H1 (cell line): Measurements from ENCODE around the gene PRR36. TPM values are rescaled to one million over a fixed set of nuclear protein-coding genes. Genes with fewer than 3 reads are reported as not detected.
A peak's percentile ranks its signal among the peaks of the same experiment; 100 is the strongest.

Source experiments
- CTCF ChIA-PET: fragments of 300-600 bp; sonication (Branson Sonifier 250); formaldehyde crosslinking; loops from one replicate; lab custom pipeline; 2021; ENCODE audit not compliant: partially characterized antibody; lab: Charles Lee
- POLR2A ChIA-PET: fragments of 300-600 bp; sonication (Branson Sonifier 250); formaldehyde crosslinking; loops from one replicate; lab custom pipeline; 2021; ENCODE audit warnings: inconsistent platforms; ENCODE audit not compliant: partially characterized antibody; lab: Charles Lee
- DNase-seq, 2 experiments: peaks; one replicate each; pipeline versions ENCODE4 v3.0.0 to v3.0.0-alpha.2; 2010 to 2022; ENCODE audit warnings: low spot score in 2 of 2, low read depth in 1 of 2, mixed read lengths in 1 of 2
- FAIRE-seq: peaks from 2 replicates; lab custom pipeline; 2011; peaks lifted over from hg19 to GRCh38; lab: Jason Lieb, UNC
- H2AFZ ChIP-seq: 2 replicates; pipeline ENCODE4 v1.8.1; 2012; ENCODE audit warnings: low read length, inconsistent platforms
- H2AK5ac ChIP-seq: 2 replicates; pipeline ENCODE4 v1.6.1; 2013; ENCODE audit warnings: low read depth, low read length
- H2BK120ac ChIP-seq: replicated peaks from 2 replicates; pipeline ENCODE3; 2013; ENCODE audit warnings: low read depth, low read length, inconsistent platforms
- H2BK12ac ChIP-seq: 2 replicates; pipeline ENCODE4 v1.6.1; 2013; ENCODE audit warnings: low read depth, low read length
- H2BK15ac ChIP-seq: 2 replicates; pipeline ENCODE4 v1.6.1; 2013; ENCODE audit warnings: low read length
- H2BK20ac ChIP-seq: 2 replicates; pipeline ENCODE4 v1.6.1; 2013; ENCODE audit warnings: low read length
- H2BK5ac ChIP-seq: 2 replicates; pipeline ENCODE4 v1.6.1; 2013; ENCODE audit warnings: low read depth, low read length
- H3K14ac ChIP-seq: 2 replicates; pipeline ENCODE4 v1.6.1; 2013; ENCODE audit warnings: inconsistent platforms; ENCODE audit not compliant: insufficient read length
- H3K18ac ChIP-seq: 2 replicates; pipeline ENCODE4 v1.6.1; 2013; ENCODE audit warnings: low read length; ENCODE audit errors: extremely low read depth
- H3K23ac ChIP-seq: 2 replicates; pipeline ENCODE4 v1.6.1; 2013; ENCODE audit warnings: inconsistent platforms; ENCODE audit not compliant: insufficient read length
- H3K23me2 ChIP-seq: 2 replicates; pipeline ENCODE4 v1.6.1; 2013; ENCODE audit warnings: low read depth, low read length
- H3K27ac ChIP-seq: 2 replicates; pipeline ENCODE4 v1.6.1; 2011; ENCODE audit warnings: low read depth, low read length, inconsistent platforms
- H3K27me3 ChIP-seq, 4 experiments: replicated peaks in 1 of 4; 1 replicate in 1 of 4; 2 replicates in 3 of 4; pipeline versions ENCODE4 v1.6.1 to v1.8.1; 2011 to 2013; ENCODE audit warnings: low read length in 3 of 4, mild to moderate bottlenecking in 3 of 4, inconsistent platforms in 2 of 4, mixed read lengths in 2 of 4, moderate library complexity in 1 of 4; ENCODE audit not compliant: control insufficient read depth in 3 of 4, insufficient read depth in 3 of 4; ENCODE audit errors: extremely low read depth in 1 of 4
- H3K36me3 ChIP-seq, 4 experiments: 2 replicates each; pipeline versions ENCODE4 v1.6.1 to v1.8.1; 2011 to 2013; ENCODE audit warnings: mild to moderate bottlenecking in 4 of 4, low read length in 3 of 4, moderate library complexity in 2 of 4, control low read depth in 1 of 4, inconsistent platforms in 1 of 4; ENCODE audit not compliant: insufficient read depth in 4 of 4, control insufficient read depth in 2 of 4
- H3K4ac ChIP-seq: replicated peaks from 2 replicates; pipeline ENCODE3; 2013; ENCODE audit warnings: low read length, low read depth, mixed read lengths, inconsistent platforms; ENCODE audit not compliant: insufficient read length
- H3K4me1 ChIP-seq, 4 experiments: replicated peaks in 1 of 4; 1 replicate in 1 of 4; 2 replicates in 3 of 4; pipeline versions ENCODE4 v1.6.1 to v1.8.1; 2011 to 2013; ENCODE audit warnings: low read length in 3 of 4, inconsistent platforms in 2 of 4, mixed read lengths in 1 of 4; ENCODE audit not compliant: insufficient read depth in 4 of 4, control insufficient read depth in 3 of 4
- H3K4me2 ChIP-seq, 2 experiments: 2 replicates each; pipeline versions ENCODE4 v1.6.1 to v1.8.1; 2011 to 2013; ENCODE audit warnings: low read depth in 2 of 2, low read length in 2 of 2, control low read depth in 1 of 2, inconsistent platforms in 1 of 2, mild to moderate bottlenecking in 1 of 2; ENCODE audit not compliant: insufficient read depth in 1 of 2
- H3K4me3 ChIP-seq, 4 experiments: fragments of 200-600, 300-600 bp in 1 of 4; sonication (generic), shearing (Covaris generic), sonication (Bioruptor Twin) in 1 of 4; 2 replicates each; pipeline versions ENCODE4 v1.5.1 to v1.8.1; 2011 to 2016; ENCODE audit warnings: low read length in 4 of 4, low read depth in 3 of 4, control low read depth in 2 of 4, inconsistent platforms in 2 of 4, mild to moderate bottlenecking in 2 of 4, mixed read lengths in 1 of 4, moderate library complexity in 1 of 4; ENCODE audit not compliant: insufficient read depth in 2 of 4; ENCODE audit errors: extremely low read depth in 1 of 4
- H3K56ac ChIP-seq: replicated peaks from 2 replicates; pipeline ENCODE3; 2013; ENCODE audit warnings: low read depth, mild to moderate bottlenecking, mixed read lengths, low read length, inconsistent platforms; ENCODE audit not compliant: insufficient read length
- H3K79me1 ChIP-seq: 2 replicates; pipeline ENCODE4 v1.6.1; 2013; ENCODE audit warnings: low read depth, low read length, control low read depth
- H3K79me2 ChIP-seq, 2 experiments: 2 replicates each; pipeline versions ENCODE4 v1.6.1 to v1.8.1; 2012 to 2013; ENCODE audit warnings: low read length in 2 of 2, mild to moderate bottlenecking in 2 of 2, inconsistent platforms in 1 of 2; ENCODE audit not compliant: insufficient read depth in 2 of 2, control insufficient read depth in 1 of 2
- H3K9ac ChIP-seq, 4 experiments: replicated peaks in 1 of 4; 1 replicate in 1 of 4; 2 replicates in 3 of 4; pipeline versions ENCODE4 v1.6.1 to v1.8.1; 2011 to 2013; ENCODE audit warnings: low read depth in 3 of 4, low read length in 3 of 4, control low read depth in 2 of 4, mild to moderate bottlenecking in 2 of 4, moderate library complexity in 2 of 4, inconsistent platforms in 1 of 4; ENCODE audit errors: extremely low read depth in 1 of 4
- H3K9me3 ChIP-seq, 2 experiments: 2 replicates each; pipeline versions ENCODE4 v1.6.1 to v1.8.1; 2012 to 2013; ENCODE audit warnings: mild to moderate bottlenecking in 2 of 2, moderate library complexity in 2 of 2, control low read depth in 1 of 2, inconsistent platforms in 1 of 2, low read depth in 1 of 2, low read length in 1 of 2, mixed read lengths in 1 of 2; ENCODE audit not compliant: insufficient read depth in 2 of 2
- H4K20me1 ChIP-seq, 2 experiments: replicated peaks in 1 of 2; 2 replicates each; pipeline versions ENCODE3 to v1.8.1; 2011 to 2013; ENCODE audit warnings: inconsistent platforms in 2 of 2, low read length in 2 of 2, mild to moderate bottlenecking in 1 of 2; ENCODE audit not compliant: insufficient read depth in 2 of 2, control insufficient read depth in 1 of 2
- H4K5ac ChIP-seq: 2 replicates; pipeline ENCODE4 v1.6.1; 2013; ENCODE audit warnings: low read length, low read depth, mixed read lengths, inconsistent platforms; ENCODE audit not compliant: insufficient read length
- H4K8ac ChIP-seq: 2 replicates; pipeline ENCODE4 v1.8.0; 2013; ENCODE audit warnings: mild to moderate bottlenecking, moderate library complexity, low read length, inconsistent platforms; ENCODE audit not compliant: insufficient read depth; ENCODE audit errors: extremely low read depth
- H4K91ac ChIP-seq: replicated peaks from 2 replicates; pipeline ENCODE3; 2013; ENCODE audit warnings: low read length, mixed read lengths, inconsistent platforms; ENCODE audit not compliant: insufficient read length
- ASH2L ChIP-seq: fragments of 200-600, 300-600 bp; sonication (generic); IDR thresholded peaks from one replicate; pipeline ENCODE4 v1.7.1; 2017; ENCODE audit warnings: low read length
- ATF3 ChIP-seq: IDR thresholded peaks from 2 replicates; pipeline ENCODE4 v1.6.1; 2011; ENCODE audit warnings: low read depth, mild to moderate bottlenecking, low read length; ENCODE audit not compliant: insufficient read depth
- BCL11A ChIP-seq, 2 experiments: IDR thresholded peaks; one replicate each; pipeline ENCODE4 v1.6.1; 2011; ENCODE audit warnings: low read depth in 2 of 2, low read length in 2 of 2, mild to moderate bottlenecking in 2 of 2
- GABPA ChIP-seq: IDR thresholded peaks from 2 replicates; pipeline ENCODE4 v1.6.1; 2011; ENCODE audit warnings: mild to moderate bottlenecking, low read length, moderate library complexity, borderline replicate concordance; ENCODE audit not compliant: insufficient read depth
- JUN ChIP-seq: IDR thresholded peaks from 2 replicates; pipeline ENCODE4 v1.6.1; 2011; ENCODE audit warnings: low read depth, mild to moderate bottlenecking, improper control_type of control experiment, low read length
- JUND ChIP-seq: IDR thresholded peaks from 2 replicates; pipeline ENCODE4 v1.6.1; 2011; ENCODE audit warnings: mild to moderate bottlenecking, improper control_type of control experiment, low read length
- NRF1 ChIP-seq: IDR thresholded peaks from 2 replicates; pipeline ENCODE4 v1.6.1; 2011; ENCODE audit warnings: mild to moderate bottlenecking, low read depth, low read length, improper control_type of control experiment
- RXRA ChIP-seq: IDR thresholded peaks from 2 replicates; pipeline ENCODE4 v1.6.1; 2011; ENCODE audit warnings: low read depth, mild to moderate bottlenecking, low read length, moderate library complexity; ENCODE audit not compliant: insufficient read depth
- SAP30 ChIP-seq: fragments of 300-600 bp; sonication (generic); IDR thresholded peaks from 2 replicates; pipeline ENCODE4 v1.7.1; 2012; ENCODE audit warnings: low read length, moderate library complexity, mild to moderate bottlenecking, inconsistent platforms; ENCODE audit not compliant: insufficient read depth, insufficient replicate concordance
- SP1 ChIP-seq: IDR thresholded peaks from 2 replicates; pipeline ENCODE4 v1.6.1; 2011; ENCODE audit warnings: low read depth, low read length
- SP2 ChIP-seq: IDR thresholded peaks from 2 replicates; pipeline ENCODE4 v1.6.1; 2012; ENCODE audit warnings: mild to moderate bottlenecking, low read length, inconsistent platforms
- SRF ChIP-seq: IDR thresholded peaks from 2 replicates; pipeline ENCODE4 v1.6.1; 2011; ENCODE audit warnings: mild to moderate bottlenecking, low read depth, low read length, moderate library complexity
- TEAD4 ChIP-seq: IDR thresholded peaks from 2 replicates; pipeline ENCODE4 v1.6.1; 2012; ENCODE audit warnings: low read depth, low read length, inconsistent platforms, mixed read lengths
- WGBS, 2 experiments: shearing (Covaris generic) in 1 of 2; methylation state at CpG; one replicate each; pipeline versions ENCODE4 v1.1.6 to v1.1.7; 2013 to 2015; ENCODE audit warnings: low lambda C conversion rate in 2 of 2, mixed read lengths in 2 of 2, inconsistent platforms in 1 of 2, low coverage in 1 of 2, missing lambda C conversion rate in 1 of 2; ENCODE audit not compliant: insufficient replicate concordance in 2 of 2, insufficient coverage in 1 of 2, insufficient read length in 1 of 2; ENCODE audit errors: extremely low coverage in 1 of 2, missing lambda C conversion rate in 1 of 2; 5-methylcytosine and 5-hydroxymethylcytosine counted together
- polyA plus RNA-seq, 7 experiments: library from polyadenylated mRNA; depleted of rRNA in 3 of 7; stranded (reverse) in 5 of 7; unstranded in 2 of 7; fragments of >200 nt in 5 of 7; fragments of 200-250 nt in 2 of 7; gene quantifications; 1 replicate in 5 of 7; 2 replicates in 1 of 7; 4 replicates in 1 of 7; pipeline versions ENCODE4 v1.2.1 to v1.2.3, GENCODE V29; 2011 to 2013; ENCODE audit warnings: missing spikeins in 2 of 7, mixed read lengths in 2 of 7
- total RNA-seq: library from RNA; stranded (reverse); fragmentation: NEBNext Ultra II Directional; extraction: Animal tissue kit (Norgen Biotek cat#: 25700); gene quantifications from 2 replicates; pipeline ENCODE4 v1.2.1, GENCODE V29; 2021

Gene PRR36
- total and polyA plus RNA-seq, 2 of the 8 experiments (the other 6 are each of a cell fraction or from before 2014, with no cell fraction given): 1.6 to 23.9 TPM

- Histone ChIP-seq H3K4ac (no peak overlapping the region), H2AFZ (no peak overlapping the region), H3K9me3 (no peaks in the 10 kb centered on the region), H4K20me1 (peaks cover 0 to 11% of the 10 kb centered on the region in 2 experiments), H3K4me3 (no peak overlapping the region), H3K79me1 (no peaks in the 10 kb centered on the region), H4K8ac (no peak overlapping the region), H2BK12ac (no peak overlapping the region), H4K91ac (no peak overlapping the region), H3K14ac (no peak overlapping the region), H2BK120ac (no peak overlapping the region), H2BK15ac (no peak overlapping the region), H2AK5ac (0 out of 2 replicates have a peak overlapping the region, but pooled peaks have one; percentile 39), H4K5ac (no peak overlapping the region), H3K23me2 (peaks cover 19% of the 10 kb centered on the region; the same call in 1 of the 2 replicates), H3K23ac (no peak overlapping the region), H3K79me2 (no peaks in the 10 kb centered on the region), H3K36me3 (no peaks in the 10 kb centered on the region), H3K4me2 (no peak overlapping the region), H3K4me1 (peaks cover 0 to 34% (median 21%) of the 10 kb centered on the region in 4 experiments; a peak in 5 of 7 replicates), H3K27ac (no peak overlapping the region), H3K9ac (no peak overlapping the region), H3K18ac (no peak overlapping the region), H3K56ac (no peak overlapping the region), H2BK20ac (no peak overlapping the region), H2BK5ac (no peak overlapping the region), H3K27me3 (peaks cover 8 to 46% (median 34%) of the 10 kb centered on the region in 4 experiments)
- no peak for TF ChIP-seq NRF1
- TF ChIP-seq RXRA: no peak
- no peak for TF ChIP-seq JUN
- TF ChIP-seq ATF3: no peak
- no peak for TF ChIP-seq BCL11A (IDR thresholded peaks at IDR 0.05; ENCODE audit: low read depth in 2 of 2, low read length in 2 of 2)
- TF ChIP-seq SP1: no peak
- no peak for TF ChIP-seq JUND
- no peak for TF ChIP-seq TEAD4
- TF ChIP-seq SP2: no peak
- no peak for TF ChIP-seq SRF
- no peak for TF ChIP-seq SAP30
- no peak for TF ChIP-seq ASH2L
- TF ChIP-seq GABPA: no peak
- CTCF ChIA-PET: interaction anchor here (0.6 to 11.2 kb wide), 4 partner anchors 9 to 54 kb away, joined by 3 to 112 read pairs (median 4); partner anchors contain the start of genes PRR36, SNAPC2 and TGFBR3L
- WGBS, 2 experiments: 76% methylated on average over 10 of the region's 10 CpGs; no CpG with 5 or more reads in 1 of the 2 experiments
- DNase-seq: no peak
- no peak for FAIRE-seq
- POLR2A ChIA-PET: interaction anchor here (0.7 to 10.5 kb wide), 5 partner anchors 8 to 78 kb away, joined by 3 to 106 read pairs (median 4); partner anchors contain the start of genes SNAPC2, TGFBR3L and TIMM44
Observed at GRCh38 chr19:7865262-7865911, 8.8 kb downstream of the PRR36 start.
